Skeletal muscle tissue (tissue), 4 donors: Measurements from ENCODE around the gene ANKS1B. TPM values are rescaled to one million over a fixed set of nuclear protein-coding genes. Genes with fewer than 3 reads are reported as not detected.

ENCODE experiments used
- H3K27ac ChIP-seq: one replicate; pipeline ENCODE4 v1.7.0; 2013; ENCODE audit warnings: mild to moderate bottlenecking, low read depth, low read length, inconsistent platforms
- H3K27me3 ChIP-seq, 3 donors: one replicate each; pipeline ENCODE4 v1.7.0; 2013; ENCODE audit warnings: low read length in 3 of 3; ENCODE audit not compliant: control insufficient read depth in 3 of 3, insufficient read depth in 3 of 3
- H3K36me3 ChIP-seq, 3 donors: one replicate each; pipeline ENCODE4 v1.7.0; 2013; ENCODE audit warnings: low read length in 3 of 3; ENCODE audit not compliant: control insufficient read depth in 3 of 3, insufficient read depth in 3 of 3
- H3K4me1 ChIP-seq, 3 donors: one replicate each; pipeline ENCODE4 v1.7.0; 2013; ENCODE audit warnings: low read length in 3 of 3, mild to moderate bottlenecking in 3 of 3; ENCODE audit not compliant: control insufficient read depth in 3 of 3, insufficient read depth in 3 of 3
- H3K4me3 ChIP-seq, 3 donors: one replicate each; pipeline ENCODE4 v1.7.0; 2013; ENCODE audit warnings: low read length in 3 of 3
- H3K9ac ChIP-seq, 3 donors: one replicate each; pipeline ENCODE4 v1.7.0; 2013; ENCODE audit warnings: low read length in 3 of 3, mild to moderate bottlenecking in 3 of 3, moderate library complexity in 2 of 3, low read depth in 1 of 3
- H3K9me3 ChIP-seq, 3 donors: one replicate each; pipeline ENCODE4 v1.7.0; 2013; ENCODE audit warnings: low read length in 3 of 3; ENCODE audit not compliant: control insufficient read depth in 3 of 3
- total RNA-seq: library from RNA; depleted of rRNA; stranded (reverse); fragments of >200 nt; gene quantifications from one replicate; pipeline ENCODE4 v1.2.3, GENCODE V29; 2014
- donor health status: Osteomylitis.

The ANKS1B gene
- total RNA-seq, 1 donor from 2014 or later, result 10.4 TPM

- Histone ChIP-seq H3K4me3 (no peak overlapping the region), H3K36me3 (no peaks in the 10 kb centered on the region), H3K4me1 (no peaks in the 10 kb centered on the region), H3K27ac (no peak overlapping the region), H3K27me3 (no peaks in the 10 kb centered on the region), H3K9ac (no peak overlapping the region), H3K9me3 (no peaks in the 10 kb centered on the region)
These were observed 1048.9 kb downstream of the ANKS1B start for GRCh38 chr12:98935847-98936246.

GRCh38 chr12:98922871-98923270, 1061.9 kb downstream of the ANKS1B start:
- Histone ChIP-seq H3K9ac (no peak overlapping the region), H3K4me1 (no peaks in the 10 kb centered on the region), H3K9me3 (no peaks in the 10 kb centered on the region), H3K4me3 (no peak overlapping the region), H3K27ac (no peak overlapping the region), H3K27me3 (no peaks in the 10 kb centered on the region), H3K36me3 (no peaks in the 10 kb centered on the region)

GRCh38 chr12:98918176-98918863, 1066.4 kb downstream of the ANKS1B start:
- Histone ChIP-seq H3K27me3 (no peaks in the 10 kb centered on the region), H3K4me3 (no peak overlapping the region), H3K4me1 (no peaks in the 10 kb centered on the region), H3K9me3 (no peaks in the 10 kb centered on the region), H3K9ac (no peak overlapping the region), H3K27ac (no peak overlapping the region), H3K36me3 (no peaks in the 10 kb centered on the region)

- H3K9ac ChIP-seq, result no peak overlapping the region
- no peak overlapping the region for H3K4me3 ChIP-seq
- no peaks in the 10 kb centered on the region for H3K9me3 ChIP-seq
- H3K27me3 ChIP-seq, result no peaks in the 10 kb centered on the region
- H3K36me3 ChIP-seq, result no peaks in the 10 kb centered on the region
- H3K27ac ChIP-seq, result no peak overlapping the region
- H3K4me1 ChIP-seq, result no peaks in the 10 kb centered on the region
These were observed 1068.6 kb downstream of the ANKS1B start for GRCh38 chr12:98916106-98916505.

- no peaks in the 10 kb centered on the region for H3K4me1 ChIP-seq
- no peaks in the 10 kb centered on the region for H3K27me3 ChIP-seq
- no peaks in the 10 kb centered on the region for H3K36me3 ChIP-seq
- H3K27ac ChIP-seq, result no peak overlapping the region
- no peak overlapping the region for H3K4me3 ChIP-seq
- no peaks in the 10 kb centered on the region for H3K9me3 ChIP-seq
- H3K9ac ChIP-seq, result no peak overlapping the region
These were observed 1072.2 kb downstream of the ANKS1B start for GRCh38 chr12:98912401-98912974.

- no peak overlapping the region for H3K27ac ChIP-seq
- no peaks in the 10 kb centered on the region for H3K27me3 ChIP-seq
- H3K4me3 ChIP-seq, result no peak overlapping the region
- H3K9ac ChIP-seq, result no peak overlapping the region
- H3K4me1 ChIP-seq, result no peaks in the 10 kb centered on the region
- no peaks in the 10 kb centered on the region for H3K36me3 ChIP-seq
- H3K9me3 ChIP-seq, result no peaks in the 10 kb centered on the region
These were observed 1073.3 kb downstream of the ANKS1B start for GRCh38 chr12:98911396-98911795.

- H3K9me3 ChIP-seq, result no peaks in the 10 kb centered on the region
- no peaks in the 10 kb centered on the region for H3K36me3 ChIP-seq
- H3K4me3 ChIP-seq, result no peak overlapping the region
- H3K27ac ChIP-seq, result no peak overlapping the region
- H3K27me3 ChIP-seq, result no peaks in the 10 kb centered on the region
- no peaks in the 10 kb centered on the region for H3K4me1 ChIP-seq
- no peak overlapping the region for H3K9ac ChIP-seq
These were observed 1075.0 kb downstream of the ANKS1B start for GRCh38 chr12:98909746-98910145.

- H3K9ac ChIP-seq, result no peak overlapping the region
- no peaks in the 10 kb centered on the region for H3K27me3 ChIP-seq
- no peaks in the 10 kb centered on the region for H3K4me1 ChIP-seq
- no peak overlapping the region for H3K4me3 ChIP-seq
- H3K36me3 ChIP-seq, result no peaks in the 10 kb centered on the region
- H3K9me3 ChIP-seq, result no peaks in the 10 kb centered on the region
- no peak overlapping the region for H3K27ac ChIP-seq
These were observed 1075.9 kb downstream of the ANKS1B start for GRCh38 chr12:98908866-98909265.

GRCh38 chr12:98903875-98904274, 1080.9 kb downstream of the ANKS1B start:
- no peaks in the 10 kb centered on the region for H3K27me3 ChIP-seq
- H3K27ac ChIP-seq, result no peak overlapping the region
- no peaks in the 10 kb centered on the region for H3K4me1 ChIP-seq
- H3K4me3 ChIP-seq, result no peak overlapping the region
- H3K9me3 ChIP-seq, result no peaks in the 10 kb centered on the region
- no peak overlapping the region for H3K9ac ChIP-seq
- no peaks in the 10 kb centered on the region for H3K36me3 ChIP-seq

GRCh38 chr12:98901189-98901588, 1083.5 kb downstream of the ANKS1B start:
- H3K9ac ChIP-seq, result no peak overlapping the region
- H3K36me3 ChIP-seq, result no peaks in the 10 kb centered on the region
- H3K4me1 ChIP-seq, result no peaks in the 10 kb centered on the region
- no peaks in the 10 kb centered on the region for H3K9me3 ChIP-seq
- no peak overlapping the region for H3K4me3 ChIP-seq
- no peak overlapping the region for H3K27ac ChIP-seq
- peaks cover 0 to 11% (median 0%) of the 10 kb centered on the region in 3 donors for H3K27me3 ChIP-seq
